OCI-LY7 (cell line): ENCODE measurements around the gene KRTAP9-2.
"Not testable (repeated sequence)": the region's sequence is repeated elsewhere in the genome, so short reads cannot be mapped to it uniquely, and the experiment has no call there.

Source experiments
- EZH2phosphoT487 ChIP-seq: fragments of 200-600 bp; sonication (generic); IDR thresholded peaks from 2 replicates; pipeline ENCODE4 v1.6.1; 2018; ENCODE audit warnings: low read depth, borderline replicate concordance, mild to moderate bottlenecking, mixed run types, antibody characterized with exemption, low read length, moderate library complexity, mixed read lengths
- TF ChIP-seq, protein P1 (sequence below): fragments of 200-600 bp; sonication (generic); conservative IDR thresholded peaks from 2 replicates; pipeline ENCODE4 v1.5.1; 2014; ENCODE audit warnings: mild to moderate bottlenecking, antibody characterized with exemption, low read length, moderate library complexity, mixed read lengths

DNA sequence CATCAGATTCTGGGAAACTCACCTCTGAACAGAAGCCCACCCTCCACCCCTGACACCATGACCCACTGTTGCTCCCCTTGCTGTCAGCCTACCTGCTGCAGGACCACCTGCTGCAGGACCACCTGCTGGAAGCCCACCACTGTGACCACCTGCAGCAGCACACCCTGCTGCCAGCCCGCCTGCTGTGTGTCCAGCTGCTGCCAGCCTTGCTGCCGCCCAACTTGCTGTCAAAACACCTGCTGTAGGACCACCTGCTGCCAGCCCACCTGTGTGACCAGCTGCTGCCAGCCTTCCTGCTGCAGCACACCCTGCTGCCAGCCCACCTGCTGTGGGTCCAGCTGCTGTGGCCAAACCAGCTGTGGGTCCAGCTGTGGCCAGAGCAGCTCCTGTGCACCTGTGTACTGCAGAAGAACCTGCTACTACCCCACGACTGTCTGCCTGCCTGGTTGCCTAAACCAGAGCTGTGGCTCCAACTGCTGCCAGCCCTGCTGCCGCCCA is at the start of gene KRTAP9-2:
- TF ChIP-seq, protein P1, sequence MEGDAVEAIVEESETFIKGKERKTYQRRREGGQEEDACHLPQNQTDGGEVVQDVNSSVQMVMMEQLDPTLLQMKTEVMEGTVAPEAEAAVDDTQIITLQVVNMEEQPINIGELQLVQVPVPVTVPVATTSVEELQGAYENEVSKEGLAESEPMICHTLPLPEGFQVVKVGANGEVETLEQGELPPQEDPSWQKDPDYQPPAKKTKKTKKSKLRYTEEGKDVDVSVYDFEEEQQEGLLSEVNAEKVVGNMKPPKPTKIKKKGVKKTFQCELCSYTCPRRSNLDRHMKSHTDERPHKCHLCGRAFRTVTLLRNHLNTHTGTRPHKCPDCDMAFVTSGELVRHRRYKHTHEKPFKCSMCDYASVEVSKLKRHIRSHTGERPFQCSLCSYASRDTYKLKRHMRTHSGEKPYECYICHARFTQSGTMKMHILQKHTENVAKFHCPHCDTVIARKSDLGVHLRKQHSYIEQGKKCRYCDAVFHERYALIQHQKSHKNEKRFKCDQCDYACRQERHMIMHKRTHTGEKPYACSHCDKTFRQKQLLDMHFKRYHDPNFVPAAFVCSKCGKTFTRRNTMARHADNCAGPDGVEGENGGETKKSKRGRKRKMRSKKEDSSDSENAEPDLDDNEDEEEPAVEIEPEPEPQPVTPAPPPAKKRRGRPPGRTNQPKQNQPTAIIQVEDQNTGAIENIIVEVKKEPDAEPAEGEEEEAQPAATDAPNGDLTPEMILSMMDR: not testable (repeated sequence)
- not testable (repeated sequence) for TF ChIP-seq EZH2phosphoT487
